HG03039 (cell line): ENCODE results near the gene PDE4B.

ENCODE experiments used
- ATAC-seq: cut with Tn5 transposase; IDR thresholded peaks from one replicate; pipeline ENCODE4 v1.9.1; 2021; ENCODE audit warnings: mild to moderate bottlenecking, moderate library complexity; ENCODE audit not compliant: unreplicated experiment

PDE4B gene

GRCh38 chr1:66250075-66250474 is 457.4 kb downstream of the PDE4B start:
- no peak for ATAC-seq

GRCh38 chr1:66250478-66250877 is 457.8 kb downstream of the PDE4B start:
- ATAC-seq, result no peak

- no peak for ATAC-seq
Observed at GRCh38 chr1:66251546-66251945, 458.9 kb downstream of the PDE4B start.

GRCh38 chr1:66253330-66253921 is 460.7 kb downstream of the PDE4B start:
- peak; percentile 75 for ATAC-seq

- ATAC-seq, result no peak
Observed at GRCh38 chr1:66254785-66255184, 462.1 kb downstream of the PDE4B start.

GRCh38 chr1:66256629-66257572 is 464.2 kb downstream of the PDE4B start:
- no peak for ATAC-seq

- ATAC-seq, result peak; percentile 84
Observed at GRCh38 chr1:66258404-66259105, 465.9 kb downstream of the PDE4B start.

- ATAC-seq, result no peak
Observed at GRCh38 chr1:66261364-66261763, 468.7 kb downstream of the PDE4B start.

- ATAC-seq, result no peak
Observed at GRCh38 chr1:66262208-66262963, 469.7 kb downstream of the PDE4B start.

- ATAC-seq, result no peak
Observed at GRCh38 chr1:66265268-66265667, 472.6 kb downstream of the PDE4B start.

- no peak for ATAC-seq
Observed at GRCh38 chr1:66265796-66266195, 473.1 kb downstream of the PDE4B start.

GRCh38 chr1:66266350-66266749 is 473.7 kb downstream of the PDE4B start:
- no peak for ATAC-seq

- ATAC-seq, result no peak
Observed at GRCh38 chr1:66266756-66267155, 474.1 kb downstream of the PDE4B start.

- no peak for ATAC-seq
Observed at GRCh38 chr1:66267201-66267940, 474.7 kb downstream of the PDE4B start.

GRCh38 chr1:66269222-66269621 is 476.5 kb downstream of the PDE4B start:
- no peak for ATAC-seq

- ATAC-seq, result no peak
Observed at GRCh38 chr1:66270119-66270812, 477.6 kb downstream of the PDE4B start.

- ATAC-seq, result no peak
Observed at GRCh38 chr1:66271216-66271903, 478.7 kb downstream of the PDE4B start.

- no peak for ATAC-seq
Observed at GRCh38 chr1:66271904-66272254, 479.2 kb downstream of the PDE4B start.

GRCh38 chr1:66273656-66274055 is 481.0 kb downstream of the PDE4B start:
- no peak for ATAC-seq
